ENCODE data around the gene MOGAT3.

DNA sequence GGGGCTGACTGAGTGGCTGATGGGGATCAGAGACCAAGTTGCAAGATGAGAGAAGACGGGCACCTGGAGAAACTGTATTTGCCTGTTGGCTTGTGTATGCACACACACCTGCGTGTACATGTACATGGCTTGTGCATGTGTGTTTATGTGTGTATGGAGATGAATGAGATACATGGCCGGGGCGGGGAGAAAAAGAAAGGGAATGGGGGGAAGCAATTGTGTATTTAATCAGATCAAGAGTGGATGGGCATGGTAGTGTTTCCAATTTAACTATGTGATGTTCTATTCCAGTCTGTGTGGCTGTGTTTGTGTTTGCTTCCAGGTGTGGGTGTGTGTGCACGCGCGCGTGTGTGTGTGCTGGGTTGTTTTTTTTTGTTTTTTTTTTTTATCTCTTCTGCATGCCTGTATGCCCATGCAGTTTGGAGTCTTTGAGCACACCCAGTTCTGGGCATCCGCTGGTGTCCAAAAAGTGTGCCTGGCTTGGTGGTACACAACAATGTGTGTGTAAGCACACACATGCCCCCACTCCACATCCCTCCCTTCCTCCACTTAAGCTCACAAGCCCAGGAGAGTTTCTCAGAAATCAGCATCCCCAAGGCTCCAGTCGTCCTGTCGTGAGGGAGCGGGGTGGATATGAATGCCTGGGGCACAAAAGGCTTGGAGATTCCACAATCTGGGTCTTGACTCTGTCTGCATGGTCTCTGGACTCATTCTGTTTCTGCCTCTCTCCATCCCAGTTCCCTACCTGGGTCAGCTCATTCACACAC lies 33.0 kb downstream of the MOGAT3 start:
- TF ChIP-seq DNMT1 (IDR thresholded peaks at IDR 0.05) (no peak), SREBF2 (CRISPR knock-in tag; IDR thresholded peaks at IDR 0.05) (no peak), JUN (IDR thresholded peaks at IDR 0.05; ENCODE audit: borderline replicate concordance, low read depth, low read length) (no peak), JUN (CRISPR knock-in tag; IDR thresholded peaks at IDR 0.05; ENCODE audit: borderline replicate concordance) (no peak)

Measured in K562 (cell line).